Suprapubic skin (tissue), 4 donors: ENCODE results near the gene MAMLD1. TPM values are rescaled to one million over a fixed set of nuclear protein-coding genes. Genes with fewer than 3 reads are reported as not detected.
A peak's percentile ranks its signal among the peaks of the same experiment; 100 is the strongest.

Experiments
- DNase-seq, 2 donors: peaks; one replicate each; pipeline ENCODE4 v3.0.0-alpha.2; 2019; ENCODE audit warnings: low spot score in 2 of 2
- H3K27ac ChIP-seq: fragments of 200-600 bp; sonication (generic); one replicate; pipeline ENCODE4 v1.5.1; 2019
- H3K27me3 ChIP-seq: fragments of 200-600 bp; sonication (generic); one replicate; pipeline ENCODE4 v1.5.1; 2019
- H3K36me3 ChIP-seq: fragments of 200-600 bp; sonication (generic); one replicate; pipeline ENCODE4 v1.5.1; 2019
- H3K4me1 ChIP-seq: fragments of 200-600 bp; sonication (generic); one replicate; pipeline ENCODE4 v1.5.1; 2019
- H3K4me3 ChIP-seq: fragments of 200-600 bp; sonication (generic); one replicate; pipeline ENCODE4 v1.5.1; 2019; ENCODE audit warnings: mild to moderate bottlenecking
- H3K9me3 ChIP-seq: fragments of 200-600 bp; sonication (generic); one replicate; pipeline ENCODE4 v1.5.1; 2019
- EP300 ChIP-seq: sonication (generic); formaldehyde crosslinking; IDR thresholded peaks from one replicate; pipeline ENCODE4 v1.6.1; 2017; ENCODE audit warnings: antibody characterized with exemption
- POLR2A ChIP-seq, 2 donors: fragments of 450-650 bp; IDR thresholded peaks; one replicate each; pipeline ENCODE4 v1.6.1; 2017; ENCODE audit warnings: antibody characterized with exemption in 2 of 2, mild to moderate bottlenecking in 2 of 2, moderate library complexity in 2 of 2
- POLR2AphosphoS5 ChIP-seq, 3 donors: sonication (generic); formaldehyde crosslinking; IDR thresholded peaks; one replicate each; pipeline ENCODE4 v1.6.1; 2017; ENCODE audit warnings: antibody characterized with exemption in 3 of 3
- WGBS: methylation state at CpG from one replicate; pipeline ENCODE4 v1.1.5; 2018; 5-methylcytosine and 5-hydroxymethylcytosine counted together
- total RNA-seq, 4 donors: library from RNA; depleted of rRNA; stranded (reverse); fragments of >200 nt; gene quantifications; one replicate each; pipeline ENCODE4 v1.1.0, GENCODE V29; 2016
- TF ChIP-seq, protein P1 (sequence below), 2 donors: fragments of 200-600 bp in 1 of 2; fragments of 450-650 bp in 1 of 2; sonication (generic) in 1 of 2; IDR thresholded peaks; one replicate each; pipeline ENCODE4 v1.5.1; 2016 to 2019; ENCODE audit warnings: antibody characterized with exemption in 2 of 2, mild to moderate bottlenecking in 1 of 2, moderate library complexity in 1 of 2

Gene MAMLD1
- total RNA-seq, 4 donors from 2014 or later, result 0.68 to 4.5 (median 3.4) TPM

DNA sequence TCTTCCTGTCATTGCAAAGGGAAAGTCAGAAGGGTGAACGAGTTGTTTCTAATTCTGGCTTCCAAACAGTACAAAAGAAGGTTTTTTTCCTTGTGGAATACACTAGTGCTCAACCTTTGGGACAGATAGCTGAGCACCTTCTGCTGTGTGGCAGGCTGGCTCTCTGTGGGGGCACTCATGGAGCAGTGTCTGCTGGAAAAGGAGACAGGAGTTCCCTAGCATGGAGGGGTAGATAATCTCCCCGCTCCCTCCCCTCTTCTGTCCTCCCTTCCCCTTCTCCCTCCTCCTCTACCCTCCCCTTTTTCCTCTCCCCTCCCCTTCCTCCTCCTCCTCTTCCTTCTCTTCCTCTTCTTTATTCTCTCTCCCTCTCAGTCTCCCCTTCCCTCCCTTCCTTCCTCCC lies 142.9 kb downstream of the MAMLD1 start:
- Histone ChIP-seq H3K27ac (no peak overlapping the region), H3K27me3 (no peaks in the 10 kb centered on the region), H3K36me3 (no peaks in the 10 kb centered on the region), H3K4me1 (peaks cover 25% of the 10 kb centered on the region), H3K9me3 (no peaks in the 10 kb centered on the region), H3K4me3 (no peak overlapping the region)
- DNase-seq, result no peak
- TF ChIP-seq POLR2AphosphoS5 (IDR thresholded peaks at IDR 0.05), result no peak
- WGBS, result 73% methylated on average over 2 of the region's 2 CpGs

DNA sequence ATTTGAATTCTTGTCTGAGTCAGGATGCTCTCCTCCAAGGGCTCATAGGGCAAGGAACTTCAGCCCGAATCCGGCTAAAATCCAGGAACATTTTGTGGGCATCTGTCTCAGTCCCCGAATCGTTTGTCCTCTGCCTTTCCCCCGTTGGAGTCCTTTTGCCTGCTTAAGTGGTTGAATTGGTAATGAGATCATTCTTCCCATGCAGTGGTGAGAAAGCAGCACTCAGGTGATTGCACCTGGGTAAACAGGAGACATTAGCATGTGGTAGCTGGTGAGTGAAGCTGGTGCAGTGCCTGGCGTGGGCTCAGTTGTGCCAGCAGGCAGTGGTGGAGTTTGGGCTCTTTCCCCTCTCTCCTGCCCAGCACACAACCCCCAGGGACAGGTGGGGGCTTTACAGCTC lies 143.4 kb downstream of the MAMLD1 start:
- WGBS, result 67% methylated on average over 6 of the region's 6 CpGs
- Histone ChIP-seq H3K27ac (peak overlapping the region; percentile 10), H3K27me3 (no peaks in the 10 kb centered on the region), H3K4me3 (no peak overlapping the region), H3K36me3 (no peaks in the 10 kb centered on the region), H3K4me1 (peaks cover 25% of the 10 kb centered on the region), H3K9me3 (no peaks in the 10 kb centered on the region)
- no peak for TF ChIP-seq POLR2AphosphoS5 (IDR thresholded peaks at IDR 0.05)
- TF ChIP-seq EP300, result no peak
- TF ChIP-seq, protein P1, sequence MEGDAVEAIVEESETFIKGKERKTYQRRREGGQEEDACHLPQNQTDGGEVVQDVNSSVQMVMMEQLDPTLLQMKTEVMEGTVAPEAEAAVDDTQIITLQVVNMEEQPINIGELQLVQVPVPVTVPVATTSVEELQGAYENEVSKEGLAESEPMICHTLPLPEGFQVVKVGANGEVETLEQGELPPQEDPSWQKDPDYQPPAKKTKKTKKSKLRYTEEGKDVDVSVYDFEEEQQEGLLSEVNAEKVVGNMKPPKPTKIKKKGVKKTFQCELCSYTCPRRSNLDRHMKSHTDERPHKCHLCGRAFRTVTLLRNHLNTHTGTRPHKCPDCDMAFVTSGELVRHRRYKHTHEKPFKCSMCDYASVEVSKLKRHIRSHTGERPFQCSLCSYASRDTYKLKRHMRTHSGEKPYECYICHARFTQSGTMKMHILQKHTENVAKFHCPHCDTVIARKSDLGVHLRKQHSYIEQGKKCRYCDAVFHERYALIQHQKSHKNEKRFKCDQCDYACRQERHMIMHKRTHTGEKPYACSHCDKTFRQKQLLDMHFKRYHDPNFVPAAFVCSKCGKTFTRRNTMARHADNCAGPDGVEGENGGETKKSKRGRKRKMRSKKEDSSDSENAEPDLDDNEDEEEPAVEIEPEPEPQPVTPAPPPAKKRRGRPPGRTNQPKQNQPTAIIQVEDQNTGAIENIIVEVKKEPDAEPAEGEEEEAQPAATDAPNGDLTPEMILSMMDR (IDR thresholded peaks at IDR 0.05), result no peak
- no peak for TF ChIP-seq POLR2A (IDR thresholded peaks at IDR 0.05)
- DNase-seq, result no peak

DNA sequence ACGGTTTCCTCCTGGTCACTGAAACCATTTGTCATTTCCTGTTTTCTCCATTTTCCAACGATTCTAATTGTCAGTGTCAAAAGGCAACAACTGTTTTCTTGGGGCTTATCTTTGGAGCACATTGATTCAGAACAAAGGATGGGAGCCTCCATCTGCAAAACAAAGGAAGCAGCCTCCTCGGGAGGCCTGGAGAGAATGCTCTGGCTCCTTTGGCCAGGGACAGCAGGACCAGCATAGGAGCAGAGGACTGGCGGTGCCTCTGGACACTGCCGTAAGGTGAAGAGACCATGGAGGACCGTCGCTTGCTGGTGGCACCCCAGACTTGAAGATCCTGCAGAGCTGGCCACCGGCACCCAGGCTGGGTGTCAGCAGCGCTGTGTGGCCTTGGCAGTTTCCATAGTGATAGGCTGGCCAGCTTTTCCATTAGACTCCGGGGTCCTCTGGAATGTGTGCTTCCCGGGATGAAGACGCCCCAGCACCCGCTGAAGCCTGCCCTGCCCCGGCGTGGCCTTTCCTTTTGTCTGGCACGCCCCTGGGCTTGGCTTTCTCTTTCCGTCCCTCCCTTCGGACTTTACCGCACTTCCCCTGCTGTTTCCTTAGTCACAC lies 144.2 kb downstream of the MAMLD1 start:
- Histone ChIP-seq H3K4me1 (peaks cover 25% of the 10 kb centered on the region), H3K4me3 (peak overlapping the region; percentile 14), H3K9me3 (no peaks in the 10 kb centered on the region), H3K27ac (peak overlapping the region; percentile 77), H3K27me3 (no peaks in the 10 kb centered on the region), H3K36me3 (no peaks in the 10 kb centered on the region)
- no peak for DNase-seq
- 50% methylated on average over 15 of the region's 19 CpGs for WGBS
- no peak for TF ChIP-seq POLR2A (IDR thresholded peaks at IDR 0.05)
- no peak for TF ChIP-seq POLR2AphosphoS5 (IDR thresholded peaks at IDR 0.05)
- TF ChIP-seq EP300, result no peak
- TF ChIP-seq, protein P1 (IDR thresholded peaks at IDR 0.05), result no peak

DNA sequence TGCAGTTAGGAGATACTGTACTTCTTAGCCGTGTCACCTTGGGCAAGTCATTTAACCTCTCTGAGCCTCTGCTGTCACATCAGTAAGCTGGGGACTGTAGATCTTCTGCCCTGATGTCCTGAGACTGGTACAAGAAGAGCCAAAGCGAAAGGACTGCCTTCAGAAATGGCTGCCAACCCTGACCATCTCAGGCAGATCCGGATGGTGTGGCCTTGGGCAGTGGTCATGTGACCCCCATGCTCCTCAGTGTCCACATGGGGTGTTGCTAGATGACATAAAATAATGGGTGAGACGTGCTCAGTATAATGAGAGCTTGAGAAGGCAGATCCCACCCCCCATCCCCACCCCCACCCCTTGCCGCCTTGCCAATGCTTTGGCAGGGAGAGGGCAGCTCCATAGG lies 144.9 kb downstream of the MAMLD1 start:
- H3K4me1 ChIP-seq, result peaks cover 25% of the 10 kb centered on the region
- TF ChIP-seq, protein P1 (IDR thresholded peaks at IDR 0.05), result no peak
- no peak for TF ChIP-seq POLR2A (IDR thresholded peaks at IDR 0.05)
- TF ChIP-seq POLR2AphosphoS5 (IDR thresholded peaks at IDR 0.05), result no peak
- no peak for TF ChIP-seq EP300
- peak overlapping the region; percentile 77 for H3K27ac ChIP-seq
- 82% methylated on average over 5 of the region's 5 CpGs for WGBS
- DNase-seq, result no peak
- H3K36me3 ChIP-seq, result no peaks in the 10 kb centered on the region
- H3K27me3 ChIP-seq, result no peaks in the 10 kb centered on the region
- H3K4me3 ChIP-seq, result peak overlapping the region; percentile 14
- H3K9me3 ChIP-seq, result no peaks in the 10 kb centered on the region

DNA sequence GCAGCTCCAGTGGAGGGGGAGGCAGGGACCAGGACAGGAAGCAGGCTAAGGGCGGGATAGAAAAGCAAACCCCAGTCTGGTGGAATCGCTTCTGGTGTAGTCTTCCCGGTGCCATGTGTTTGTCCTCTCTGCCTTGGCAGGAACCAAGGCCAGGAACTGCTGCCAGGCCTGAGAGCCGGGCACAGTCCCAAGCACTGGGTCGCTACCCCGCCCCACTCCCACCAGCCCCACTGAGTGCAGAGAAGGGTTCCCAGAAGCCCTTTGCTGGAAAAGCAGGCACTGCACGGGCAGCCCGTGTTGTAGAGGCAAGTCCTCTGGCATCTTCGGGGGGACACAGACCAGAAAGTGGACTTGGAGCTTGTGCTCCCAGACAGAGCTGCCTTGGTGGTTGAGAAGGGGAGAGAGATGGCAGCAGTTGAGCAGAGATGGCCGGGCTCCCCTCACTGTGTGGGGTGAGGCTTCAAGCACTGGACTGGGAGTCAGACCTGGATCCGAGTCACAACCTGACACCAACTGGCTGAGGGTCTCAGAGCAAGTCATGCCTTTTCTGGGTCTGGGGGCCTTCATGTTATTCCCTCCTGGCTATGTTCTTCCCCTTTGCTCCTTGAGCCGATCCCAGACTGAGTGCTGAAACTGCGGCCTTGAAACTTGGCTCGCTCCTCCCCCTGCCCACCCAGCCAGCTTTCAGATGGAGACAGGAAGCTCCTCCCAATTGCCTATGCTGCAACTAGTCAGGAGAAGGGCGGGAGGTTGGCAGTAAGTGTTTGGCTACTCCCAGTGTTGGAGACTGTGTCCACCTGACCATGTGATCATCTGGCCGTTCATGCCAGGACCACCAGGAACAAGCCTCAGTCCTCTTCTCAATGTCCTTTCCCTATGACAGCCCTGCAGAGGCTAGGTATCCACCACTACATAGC lies 145.6 kb downstream of the MAMLD1 start:
- peak in 1 of 2 donors; percentile 75 for DNase-seq
- no peaks in the 10 kb centered on the region for H3K36me3 ChIP-seq
- no peak overlapping the region for H3K4me3 ChIP-seq
- H3K9me3 ChIP-seq, result no peaks in the 10 kb centered on the region
- peaks cover 21% of the 10 kb centered on the region for H3K4me1 ChIP-seq
- 80% methylated on average over 1 of the region's 16 CpGs for WGBS
- TF ChIP-seq, protein P1 (IDR thresholded peaks at IDR 0.05), result no peak
- TF ChIP-seq EP300 (no peak), POLR2AphosphoS5 (IDR thresholded peaks at IDR 0.05) (no peak), POLR2A (IDR thresholded peaks at IDR 0.05) (no peak)
- no peaks in the 10 kb centered on the region for H3K27me3 ChIP-seq
- H3K27ac ChIP-seq, result peak overlapping the region; percentile 77
